ENCODE results near the gene CT83. TPM values are rescaled to one million over a fixed set of nuclear protein-coding genes. Genes with fewer than 3 reads are reported as not detected.
A peak's percentile ranks its signal among the peaks of the same experiment; 100 is the strongest.

Gene CT83
- total and polyA plus RNA-seq, 2 of the 13 experiments (the other 11 are each of a cell fraction or from before 2014, with no cell fraction given), result not detected

DNA sequence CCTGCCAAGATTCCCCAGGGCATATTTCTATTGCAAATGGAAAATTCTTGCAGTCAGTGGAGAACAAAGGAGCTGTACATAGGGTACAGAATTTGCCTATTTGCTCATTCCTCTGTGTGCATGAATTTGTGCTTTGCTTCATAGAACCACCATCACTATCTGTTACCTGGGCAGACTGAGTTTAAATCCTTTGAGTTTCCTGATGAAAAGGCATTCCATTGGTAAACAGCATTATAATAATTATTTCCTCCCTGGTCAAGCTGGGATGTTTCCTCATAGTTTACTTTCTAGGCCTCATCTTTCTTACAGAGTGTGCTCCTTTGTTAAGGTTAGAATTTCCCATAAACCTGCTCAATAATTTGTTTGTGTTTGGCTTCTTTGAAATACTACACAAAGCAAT lies 27.2 kb downstream of the CT83 start (continued):
- TF ChIP-seq SOX5 (CRISPR knock-in tag; IDR thresholded peaks at IDR 0.05; ENCODE audit: borderline replicate concordance) (peak; percentile 11; the same call in 1 of the 2 replicates), SOX6 (IDR thresholded peaks at IDR 0.05) (no peak), SOX6 (CRISPR knock-in tag; IDR thresholded peaks at IDR 0.05) (peak; percentile 33; the same call in 1 of the 2 replicates), ZNF224 (CRISPR knock-in tag; IDR thresholded peaks at IDR 0.05) (no peak)

DNA sequence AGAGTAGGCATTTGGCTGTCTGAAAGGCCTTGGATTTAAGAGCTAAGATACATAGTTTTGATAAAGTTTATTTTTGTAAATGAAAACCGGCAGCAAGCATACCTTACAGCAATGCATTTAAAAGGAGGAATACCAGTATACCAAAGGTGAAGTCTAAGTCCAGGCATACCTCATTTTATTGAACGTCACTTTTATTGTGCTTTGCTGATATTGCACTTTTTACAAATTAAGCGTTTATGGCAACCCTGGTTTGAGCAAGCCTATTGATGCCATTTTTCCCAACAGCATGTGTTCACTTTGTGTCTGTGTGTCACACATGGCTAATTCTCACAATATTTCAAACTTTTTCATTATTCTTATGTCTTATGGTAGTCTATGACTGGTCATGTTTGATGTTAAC lies 34.8 kb downstream of the CT83 start:
- BruUV-seq (replicated peaks), result no TSS peak
- Histone ChIP-seq H4K20me1 (ENCODE audit: insufficient read depth, low read length) (no peaks in the 10 kb centered on the region), H3K4me2 (ENCODE audit: low read depth, low read length) (no peak overlapping the region), H3K9me3 (ENCODE audit: low read length) (no peaks in the 10 kb centered on the region), H3K4me3 (replicated peaks in 1 of 3; ENCODE audit: insufficient read depth in 1 of 3, low read depth in 2 of 3, low read length in 3 of 3) (no peak overlapping the region), H3K36me3 (replicated peaks in 1 of 2; ENCODE audit: control insufficient read depth in 1 of 2, insufficient read depth in 2 of 2, low read length in 2 of 2) (no peaks in the 10 kb centered on the region), H3K79me2 (ENCODE audit: insufficient read depth, low read length) (no peaks in the 10 kb centered on the region), H2AFZ (ENCODE audit: low read length) (no peak overlapping the region), H3K9ac (ENCODE audit: insufficient read depth, low read depth, low read length) (no peak overlapping the region), H3K4me1 (ENCODE audit: insufficient read depth, low read length) (no peaks in the 10 kb centered on the region), H3K27ac (ENCODE audit: extremely low read length, insufficient read depth, low read length) (no peak overlapping the region), H3K27me3 (ENCODE audit: control insufficient read depth in 1 of 2, insufficient read depth in 2 of 2, low read length in 2 of 2) (no peaks in the 10 kb centered on the region)
- TF ChIP-seq ZNF547 (CRISPR knock-in tag; IDR thresholded peaks at IDR 0.05) (no peak), KLF16 (CRISPR knock-in tag; IDR thresholded peaks at IDR 0.05) (no peak), ZSCAN22 (CRISPR knock-in tag; IDR thresholded peaks at IDR 0.05) (no peak), ZNF790 (CRISPR knock-in tag; IDR thresholded peaks at IDR 0.05; ENCODE audit: borderline replicate concordance) (no peak), XRCC5 (optimal IDR thresholded peaks at IDR 0.05; ENCODE audit: low read length) (no peak), MAFF (IDR thresholded peaks at IDR 0.05; ENCODE audit: low read depth, low read length) (peak; percentile 41; the same call in 1 of the 2 replicates), SRY (CRISPR knock-in tag; IDR thresholded peaks at IDR 0.05) (no peak), MAFK (conservative IDR thresholded peaks at IDR 0.05 in 1 of 2, IDR thresholded peaks at IDR 0.05 in 1 of 2; ENCODE audit: low read length in 2 of 2) (peak in 1 of 2 experiments; percentile 74; a peak in 3 of 4 replicates), JUND (CRISPR knock-in tag; IDR thresholded peaks at IDR 0.05) (no peak), ZBTB42 (CRISPR knock-in tag; IDR thresholded peaks at IDR 0.05) (no peak), KAT8 (CRISPR knock-in tag; IDR thresholded peaks at IDR 0.05) (no peak), ZNF839 (CRISPR knock-in tag; IDR thresholded peaks at IDR 0.05; ENCODE audit: borderline replicate concordance) (no peak), ZNF260 (CRISPR knock-in tag; IDR thresholded peaks at IDR 0.05; ENCODE audit: borderline replicate concordance, low read depth) (no peak)
- TF ChIP-seq, protein P1, sequence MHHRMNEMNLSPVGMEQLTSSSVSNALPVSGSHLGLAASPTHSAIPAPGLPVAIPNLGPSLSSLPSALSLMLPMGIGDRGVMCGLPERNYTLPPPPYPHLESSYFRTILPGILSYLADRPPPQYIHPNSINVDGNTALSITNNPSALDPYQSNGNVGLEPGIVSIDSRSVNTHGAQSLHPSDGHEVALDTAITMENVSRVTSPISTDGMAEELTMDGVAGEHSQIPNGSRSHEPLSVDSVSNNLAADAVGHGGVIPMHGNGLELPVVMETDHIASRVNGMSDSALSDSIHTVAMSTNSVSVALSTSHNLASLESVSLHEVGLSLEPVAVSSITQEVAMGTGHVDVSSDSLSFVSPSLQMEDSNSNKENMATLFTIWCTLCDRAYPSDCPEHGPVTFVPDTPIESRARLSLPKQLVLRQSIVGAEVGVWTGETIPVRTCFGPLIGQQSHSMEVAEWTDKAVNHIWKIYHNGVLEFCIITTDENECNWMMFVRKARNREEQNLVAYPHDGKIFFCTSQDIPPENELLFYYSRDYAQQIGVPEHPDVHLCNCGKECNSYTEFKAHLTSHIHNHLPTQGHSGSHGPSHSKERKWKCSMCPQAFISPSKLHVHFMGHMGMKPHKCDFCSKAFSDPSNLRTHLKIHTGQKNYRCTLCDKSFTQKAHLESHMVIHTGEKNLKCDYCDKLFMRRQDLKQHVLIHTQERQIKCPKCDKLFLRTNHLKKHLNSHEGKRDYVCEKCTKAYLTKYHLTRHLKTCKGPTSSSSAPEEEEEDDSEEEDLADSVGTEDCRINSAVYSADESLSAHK (CRISPR knock-in tag; IDR thresholded peaks at IDR 0.05; ENCODE audit: borderline replicate concordance), result no peak
- TF ChIP-seq, protein P2, sequence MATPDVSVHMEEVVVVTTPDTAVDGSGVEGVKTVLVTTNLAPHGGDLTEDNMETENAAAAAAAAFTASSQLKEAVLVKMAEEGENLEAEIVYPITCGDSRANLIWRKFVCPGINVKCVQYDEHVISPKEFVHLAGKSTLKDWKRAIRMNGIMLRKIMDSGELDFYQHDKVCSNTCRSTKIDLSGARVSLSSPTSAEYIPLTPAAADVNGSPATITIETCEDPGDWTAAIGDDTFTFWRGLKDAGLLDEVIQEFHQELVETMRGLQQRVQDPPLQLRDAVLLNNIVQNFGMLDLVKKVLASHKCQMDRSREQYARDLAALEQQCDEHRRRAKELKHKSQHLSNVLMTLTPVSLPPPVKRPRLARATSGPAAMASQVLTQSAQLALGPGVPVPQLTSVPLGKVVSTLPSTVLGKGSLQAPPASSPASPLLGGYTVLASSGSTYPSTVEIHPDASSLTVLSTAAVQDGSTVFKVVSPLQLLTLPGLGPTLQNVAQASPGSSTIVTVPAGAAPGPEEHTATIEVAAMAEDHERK (CRISPR knock-in tag; IDR thresholded peaks at IDR 0.05; ENCODE audit: low read depth), result no peak
- TF ChIP-seq, protein P3, sequence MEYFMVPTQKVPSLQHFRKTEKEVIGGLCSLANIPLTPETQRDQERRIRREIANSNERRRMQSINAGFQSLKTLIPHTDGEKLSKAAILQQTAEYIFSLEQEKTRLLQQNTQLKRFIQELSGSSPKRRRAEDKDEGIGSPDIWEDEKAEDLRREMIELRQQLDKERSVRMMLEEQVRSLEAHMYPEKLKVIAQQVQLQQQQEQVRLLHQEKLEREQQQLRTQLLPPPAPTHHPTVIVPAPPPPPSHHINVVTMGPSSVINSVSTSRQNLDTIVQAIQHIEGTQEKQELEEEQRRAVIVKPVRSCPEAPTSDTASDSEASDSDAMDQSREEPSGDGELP (IDR thresholded peaks at IDR 0.05; ENCODE audit: borderline replicate concordance, low read depth), result no peak
- intact Hi-C loops (cut with micrococcal nuclease; ENCODE audit: unreplicated experiment) (no loop called here), in situ Hi-C loops (cut with HindIII; ENCODE audit: extremely low pct_ligation_motif_present, low pct_unique_long_range_greater_than_20kb) (no loop called here)
- ChIA-PET POLR2A (no interaction called here), CTCF (ENCODE audit: low intra/inter-chr PET ratio, low total read pairs) (no interaction called here)
- FAIRE-seq, result no peak
- DNase-seq (ENCODE audit: low spot score), result no peak
- WGBS (ENCODE audit: low lambda C conversion rate), result 79% methylated on average over 3 of the region's 3 CpGs
- ATAC-seq, result no peak

Data from HepG2 (cell line).